ENCODE results near the gene GPC5.

GPC5 gene

DNA sequence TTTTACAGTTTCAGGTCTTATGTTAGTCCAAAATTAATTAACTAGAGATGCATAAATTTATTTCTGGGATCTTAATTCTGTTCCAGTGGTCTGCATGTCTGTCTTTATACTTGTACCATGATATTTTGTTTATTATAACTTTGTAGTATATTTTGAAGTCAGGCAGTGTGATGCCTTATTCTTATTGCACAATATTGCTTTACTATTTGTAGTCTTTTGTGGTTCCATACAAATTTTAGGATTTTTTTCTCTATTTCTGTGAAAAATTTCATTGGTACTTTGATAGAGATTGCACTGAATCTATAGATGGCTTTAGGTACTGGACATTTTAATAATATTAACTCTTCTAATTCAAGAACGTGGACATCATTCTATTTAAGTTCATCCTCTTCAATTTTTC is 304.0 kb downstream of the GPC5 start:
- DNase-seq (ENCODE audit: low read depth in 1 of 2, low spot score in 1 of 2): no peak

- no peak for DNase-seq (ENCODE audit: low read depth in 1 of 2, low spot score in 1 of 2)
Measured at GRCh38 chr13:91704398-91704797, 306.0 kb downstream of the GPC5 start.

GRCh38 chr13:91708558-91708957 is 310.1 kb downstream of the GPC5 start:
- DNase-seq (ENCODE audit: low read depth in 1 of 2, low spot score in 1 of 2): no peak

- DNase-seq (ENCODE audit: low read depth in 1 of 2, low spot score in 1 of 2): no peak
Measured at GRCh38 chr13:91709180-91709579, 310.8 kb downstream of the GPC5 start.

GRCh38 chr13:91710733-91711132 is 312.3 kb downstream of the GPC5 start:
- no peak for DNase-seq (ENCODE audit: low read depth in 1 of 2, low spot score in 1 of 2)

DNA sequence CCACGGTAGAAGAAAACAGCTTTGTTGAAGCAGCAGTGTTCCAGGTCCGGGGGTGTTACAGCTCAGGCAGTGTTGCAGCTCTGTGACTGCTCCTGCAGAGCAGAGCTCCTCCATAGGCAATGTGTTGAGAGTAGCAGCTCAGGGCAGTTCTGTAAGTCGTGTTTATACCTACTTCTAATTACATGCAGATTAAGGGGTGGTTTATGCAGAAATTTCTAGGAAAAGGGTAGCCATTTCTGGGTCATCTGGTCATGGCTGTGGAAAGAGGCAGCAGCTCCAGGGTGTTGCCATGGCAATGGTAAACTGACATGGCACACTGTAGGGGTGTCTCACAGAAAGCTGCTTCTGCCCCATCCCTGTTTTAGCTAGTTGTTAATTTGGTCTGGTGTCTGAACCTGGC is 316.4 kb downstream of the GPC5 start:
- DNase-seq (ENCODE audit: low read depth in 1 of 2, low spot score in 1 of 2): no peak

GRCh38 chr13:91716436-91717065 is 318.1 kb downstream of the GPC5 start:
- no peak for DNase-seq (ENCODE audit: low read depth in 1 of 2, low spot score in 1 of 2)

GRCh38 chr13:91719033-91719432 is 320.6 kb downstream of the GPC5 start:
- no peak for DNase-seq (ENCODE audit: low read depth in 1 of 2, low spot score in 1 of 2)

DNA sequence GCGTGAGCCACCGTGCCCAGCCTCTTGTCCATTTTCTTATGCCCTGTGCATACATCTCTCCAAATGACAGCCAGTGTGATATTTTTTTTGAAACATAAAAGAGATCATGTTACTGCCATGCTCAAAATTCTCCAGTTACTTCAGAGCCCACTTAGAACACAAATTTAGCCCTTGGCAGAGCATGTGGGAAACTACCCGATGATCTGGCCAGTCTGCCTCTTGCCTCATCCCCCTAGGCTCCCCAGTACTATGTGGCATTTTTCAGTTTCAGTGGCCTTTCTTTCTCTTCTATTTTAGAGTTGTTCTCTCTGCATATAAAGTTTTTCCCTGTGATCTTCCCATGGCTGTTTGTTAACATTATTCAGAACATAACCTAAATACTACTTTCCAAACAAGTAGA is 323.0 kb downstream of the GPC5 start:
- no peak for DNase-seq (ENCODE audit: low read depth in 1 of 2, low spot score in 1 of 2)

DNA sequence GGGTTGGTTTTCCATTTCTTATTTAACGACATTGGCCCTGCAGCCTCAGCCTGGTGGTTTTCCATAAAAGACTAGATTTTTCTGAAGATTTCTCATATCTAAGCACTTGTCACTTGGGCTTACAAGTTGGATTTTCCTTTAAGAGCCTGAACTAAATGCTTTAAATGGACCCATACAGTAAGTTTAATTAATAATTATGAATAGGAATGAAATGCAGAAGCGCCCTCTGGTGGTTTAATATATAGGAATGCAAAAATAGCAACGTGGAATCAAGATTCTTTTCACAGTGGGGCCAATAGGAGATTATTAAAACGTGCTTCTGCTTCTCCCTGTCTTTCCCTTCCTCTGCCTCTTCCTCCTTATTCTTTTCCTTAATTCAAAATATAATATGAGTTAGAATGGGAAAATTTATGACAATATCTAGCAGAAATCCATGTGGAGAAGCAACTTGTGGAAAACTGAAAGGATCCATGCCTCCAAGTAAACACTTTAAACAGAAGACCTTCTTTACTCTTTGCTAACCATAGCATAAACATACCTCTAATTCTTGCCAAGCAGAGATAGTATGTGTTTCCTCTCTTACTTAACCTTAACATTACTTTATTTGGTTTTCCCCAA is 324.0 kb downstream of the GPC5 start:
- DNase-seq (ENCODE audit: low read depth in 1 of 2, low spot score in 1 of 2): no peak

GRCh38 chr13:91724591-91724990 is 326.2 kb downstream of the GPC5 start:
- no peak for DNase-seq (ENCODE audit: low read depth in 1 of 2, low spot score in 1 of 2)

DNA sequence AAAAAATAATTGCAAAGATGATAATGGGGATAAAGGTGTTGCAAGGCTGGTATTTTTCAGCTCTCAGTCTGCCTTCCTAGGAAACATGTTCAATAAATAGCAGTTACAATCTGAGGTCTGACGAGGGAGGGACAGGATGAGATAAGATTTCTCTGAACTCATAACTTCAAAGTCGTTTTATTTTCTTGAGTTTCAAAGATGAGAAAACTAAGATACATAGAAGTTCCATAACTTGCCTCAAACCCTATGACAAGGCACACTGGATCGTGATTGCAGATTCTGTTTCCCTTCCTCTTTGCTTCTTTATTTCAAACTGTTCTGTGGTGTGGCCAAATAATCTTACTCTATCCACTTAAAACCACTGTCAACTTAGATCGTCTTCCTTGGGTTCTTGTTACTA is 327.2 kb downstream of the GPC5 start:
- no peak for DNase-seq (ENCODE audit: low read depth in 1 of 2, low spot score in 1 of 2)

- DNase-seq (ENCODE audit: low read depth in 1 of 2, low spot score in 1 of 2): no peak
Measured at GRCh38 chr13:91726671-91727070, 328.2 kb downstream of the GPC5 start.

DNA sequence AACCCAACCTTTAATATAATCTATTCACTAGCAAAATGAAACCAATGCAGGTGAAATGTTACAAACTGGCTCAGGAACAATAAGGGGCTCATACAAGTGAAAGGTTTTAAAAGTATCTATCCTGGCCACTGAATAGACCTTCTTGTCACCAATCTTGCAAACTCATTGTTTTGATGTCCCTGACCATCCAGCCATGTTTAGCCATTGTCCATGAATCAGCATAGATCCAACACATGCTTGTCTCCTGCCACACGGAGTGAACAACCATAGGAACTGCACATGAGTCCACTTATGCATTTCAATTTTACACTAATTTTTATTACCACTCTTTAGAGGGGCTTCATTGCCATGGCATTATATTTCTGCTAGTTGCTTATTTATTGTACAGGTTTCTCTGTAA is 331.4 kb downstream of the GPC5 start:
- no peak for DNase-seq (ENCODE audit: low read depth in 1 of 2, low spot score in 1 of 2)

- no peak for DNase-seq (ENCODE audit: low read depth in 1 of 2, low spot score in 1 of 2)
Measured at GRCh38 chr13:91739751-91740150, 341.3 kb downstream of the GPC5 start.

DNA sequence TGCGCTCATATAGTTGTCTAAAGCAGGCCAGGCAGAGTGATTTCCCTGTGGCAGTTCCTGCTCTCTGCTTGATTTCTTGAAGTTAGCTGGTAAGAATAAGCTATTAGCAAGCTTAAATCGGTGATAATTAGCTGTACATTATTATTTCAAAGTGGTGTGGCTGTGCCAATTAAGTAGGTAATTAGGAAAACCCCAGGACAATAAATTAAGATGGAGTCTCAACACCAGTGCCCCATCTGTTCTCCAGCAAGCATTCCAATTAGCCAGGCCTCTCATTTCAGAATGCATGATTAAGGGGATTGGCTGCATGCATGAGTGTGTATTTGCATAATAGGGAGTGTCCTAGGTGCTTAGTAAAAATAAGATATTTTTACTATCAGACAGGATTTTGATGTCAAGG is 342.3 kb downstream of the GPC5 start:
- DNase-seq (ENCODE audit: low read depth in 1 of 2, low spot score in 1 of 2): no peak

GRCh38 chr13:91741925-91742324 is 343.5 kb downstream of the GPC5 start:
- DNase-seq (ENCODE audit: low read depth in 1 of 2, low spot score in 1 of 2): no peak

- no peak for DNase-seq (ENCODE audit: low read depth in 1 of 2, low spot score in 1 of 2)
Measured at GRCh38 chr13:91744284-91744683, 345.9 kb downstream of the GPC5 start.

DNA sequence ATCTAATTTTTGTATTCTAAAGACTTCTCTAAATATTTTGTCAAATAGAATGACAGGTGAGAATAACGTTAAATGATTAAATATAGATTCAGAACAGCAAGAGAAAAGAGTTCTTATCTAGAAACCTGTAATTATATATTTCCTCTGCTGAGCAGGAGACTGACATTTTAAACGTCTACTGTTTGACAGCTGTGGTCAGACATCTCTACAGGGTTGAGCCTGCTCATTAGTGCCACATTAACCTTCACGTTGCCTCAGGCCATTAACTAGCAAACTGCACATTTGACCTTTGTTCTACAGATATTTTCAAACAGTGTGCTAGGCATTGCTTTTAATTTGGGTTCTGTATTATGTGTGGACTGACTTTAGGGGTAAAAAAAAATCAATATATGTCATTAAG is 347.5 kb downstream of the GPC5 start:
- no peak for DNase-seq (ENCODE audit: low read depth in 1 of 2, low spot score in 1 of 2)

GRCh38 chr13:91747186-91747585 is 348.8 kb downstream of the GPC5 start:
- DNase-seq (ENCODE audit: low read depth in 1 of 2, low spot score in 1 of 2): no peak

DNA sequence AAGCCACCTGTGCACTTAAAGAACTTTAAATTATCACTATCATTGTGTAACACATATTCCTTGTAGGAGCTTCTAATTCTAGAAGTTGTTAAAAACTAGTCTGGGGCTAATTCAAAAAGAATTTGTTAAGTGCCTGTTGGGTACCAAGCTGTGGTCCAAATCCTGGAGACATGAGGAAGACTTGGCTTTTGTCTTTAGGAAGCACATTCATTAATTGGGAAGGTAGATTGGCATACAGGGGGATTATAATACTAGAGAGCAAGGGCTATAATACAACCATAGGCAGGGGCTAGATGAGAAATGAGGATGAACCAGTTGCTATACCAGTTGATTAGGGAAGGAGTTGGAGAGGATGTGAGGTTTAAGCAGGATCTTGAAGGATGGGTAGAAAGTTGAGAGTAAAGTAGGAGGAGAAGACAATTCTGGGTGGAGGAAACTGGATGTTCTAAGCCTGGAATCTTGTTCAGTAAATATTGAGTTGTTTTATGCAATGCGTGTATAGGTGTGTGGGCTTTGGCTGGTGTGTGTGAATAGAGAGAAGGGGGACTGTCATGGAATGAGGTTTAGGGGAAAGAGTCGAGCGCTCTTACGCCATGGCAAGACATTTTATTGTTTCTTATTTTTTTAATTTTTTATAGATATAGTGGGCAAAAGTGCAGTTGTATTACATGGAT is 350.1 kb downstream of the GPC5 start:
- no peak for DNase-seq (ENCODE audit: low read depth in 1 of 2, low spot score in 1 of 2)

- no peak for DNase-seq (ENCODE audit: low read depth in 1 of 2, low spot score in 1 of 2)
Measured at GRCh38 chr13:91758724-91759123, 360.3 kb downstream of the GPC5 start.

DNA sequence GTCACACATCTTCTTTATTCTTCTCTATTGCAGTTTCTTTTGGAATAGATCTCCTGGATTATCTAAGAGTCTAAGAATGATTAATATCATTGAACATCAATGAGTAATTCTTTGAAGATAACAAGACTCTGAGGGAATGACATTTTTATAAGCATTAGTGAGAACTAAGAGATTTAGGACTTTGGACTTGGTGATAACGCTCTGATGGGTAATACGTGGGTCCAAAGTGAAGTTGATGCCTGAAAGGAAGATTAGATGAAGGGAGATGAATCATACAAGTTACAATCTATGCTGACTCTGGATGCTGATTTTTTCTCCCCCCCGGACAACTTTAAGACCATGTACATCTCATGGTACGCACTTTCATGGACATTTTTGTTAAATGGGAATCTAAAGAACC is 364.5 kb downstream of the GPC5 start:
- no peak for DNase-seq (ENCODE audit: low read depth in 1 of 2, low spot score in 1 of 2)

Measured in stimulated activated CD4-positive, alpha-beta T cell treated with anti-CD3 and anti-CD28 coated beads, Interleukin-15, amount 100 ng/mL, for 1 hour (primary cell).